Astrocyte (in vitro differentiated cells and primary cell): ENCODE measurements around the gene ADAM8. TPM values are rescaled to one million over a fixed set of nuclear protein-coding genes. Genes with fewer than 3 reads are reported as not detected.

Experiments
- DNase-seq: peaks from one replicate; pipeline ENCODE4 v3.0.0-alpha.2; 2010; ENCODE audit warnings: low read depth
- FAIRE-seq: peaks from 2 replicates; lab custom pipeline; 2011; peaks lifted over from hg19 to GRCh38; lab: Jason Lieb, UNC
- H2AFZ ChIP-seq: 2 replicates; pipeline ENCODE4 v1.6.0; 2012; ENCODE audit warnings: low read depth, low read length, inconsistent platforms
- H3K27ac ChIP-seq: 2 replicates; pipeline ENCODE4 v1.5.1; 2011; ENCODE audit warnings: low read depth, low read length, inconsistent platforms
- H3K27me3 ChIP-seq: 2 replicates; pipeline ENCODE4 v1.6.0; 2011; ENCODE audit warnings: low read length, inconsistent platforms; ENCODE audit not compliant: insufficient read depth
- H3K36me3 ChIP-seq: 2 replicates; pipeline ENCODE4 v1.5.1; 2011; ENCODE audit warnings: low read length, inconsistent platforms; ENCODE audit not compliant: insufficient read depth
- H3K4me1 ChIP-seq: 2 replicates; pipeline ENCODE4 v1.5.1; 2011; ENCODE audit warnings: low read length, inconsistent platforms; ENCODE audit not compliant: insufficient read depth
- H3K4me2 ChIP-seq: 2 replicates; pipeline ENCODE4 v1.6.0; 2012; ENCODE audit warnings: low read length, inconsistent platforms
- H3K4me3 ChIP-seq: 2 replicates; pipeline ENCODE4 v1.5.1; 2011; ENCODE audit warnings: low read depth, mild to moderate bottlenecking, low read length, inconsistent platforms; ENCODE audit not compliant: insufficient read depth
- H3K79me2 ChIP-seq: 2 replicates; pipeline ENCODE4 v1.6.0; 2012; ENCODE audit warnings: mild to moderate bottlenecking, low read length, inconsistent platforms; ENCODE audit not compliant: insufficient read depth
- H3K9ac ChIP-seq: 2 replicates; pipeline ENCODE4 v1.6.0; 2012; ENCODE audit warnings: mild to moderate bottlenecking, low read length, inconsistent platforms
- H3K9me3 ChIP-seq: 2 replicates; pipeline ENCODE4 v1.5.1; 2012; ENCODE audit warnings: low read depth, mild to moderate bottlenecking, low read length, inconsistent platforms; ENCODE audit not compliant: insufficient read depth
- H4K20me1 ChIP-seq: 2 replicates; pipeline ENCODE4 v1.6.0; 2012; ENCODE audit warnings: low read length, inconsistent platforms; ENCODE audit not compliant: insufficient read depth
- H3K27ac Mint-ChIP-seq: one replicate; pipeline ENCODE4 v1.8.0; 2021; ENCODE audit warnings: mild to moderate bottlenecking, mixed read lengths; ENCODE audit not compliant: unreplicated experiment
- H3K27me3 Mint-ChIP-seq: one replicate; pipeline ENCODE4 v1.8.0; 2021; ENCODE audit warnings: low read depth, mixed read lengths; ENCODE audit not compliant: unreplicated experiment
- H3K36me3 Mint-ChIP-seq: one replicate; pipeline ENCODE4 v1.8.0; 2021; ENCODE audit warnings: low read depth, mixed read lengths; ENCODE audit not compliant: unreplicated experiment
- H3K4me1 Mint-ChIP-seq: one replicate; pipeline ENCODE4 v1.8.0; 2021; ENCODE audit warnings: low read depth, mixed read lengths; ENCODE audit not compliant: unreplicated experiment
- H3K4me3 Mint-ChIP-seq: one replicate; pipeline ENCODE4 v1.8.0; 2021; ENCODE audit warnings: mild to moderate bottlenecking, moderate library complexity, mixed read lengths; ENCODE audit not compliant: unreplicated experiment
- H3K9me3 Mint-ChIP-seq: one replicate; pipeline ENCODE4 v1.8.0; 2021; ENCODE audit warnings: mild to moderate bottlenecking, mixed read lengths; ENCODE audit not compliant: unreplicated experiment
- CTCF ChIP-seq: IDR thresholded peaks from 2 replicates; pipeline ENCODE4 v1.5.1; 2011; ENCODE audit warnings: low read depth, mild to moderate bottlenecking, inconsistent platforms, low read length, moderate library complexity; ENCODE audit not compliant: insufficient read depth
- EZH2 ChIP-seq: IDR thresholded peaks from 2 replicates; pipeline ENCODE4 v1.6.1; 2012; ENCODE audit warnings: mild to moderate bottlenecking, low read length, inconsistent platforms; ENCODE audit not compliant: insufficient read depth
- total RNA-seq: library from RNA; stranded (reverse); gene quantifications from 2 replicates; pipeline ENCODE4 v1.2.1, GENCODE V29; 2021

ADAM8 gene
- total RNA-seq, 1 donor from 2014 or later = 4.6 TPM

GRCh38 chr10:133226251-133226808 is 50.3 kb downstream of the ADAM8 start:
- no peak overlapping the region for H3K4me3 Mint-ChIP-seq
- Histone ChIP-seq H2AFZ (no peak overlapping the region), H3K9ac (no peak overlapping the region), H3K27me3 (peaks cover 23% of the 10 kb centered on the region), H3K4me3 (no peak overlapping the region), H3K36me3 (no peaks in the 10 kb centered on the region), H3K4me1 (no peaks in the 10 kb centered on the region), H4K20me1 (no peaks in the 10 kb centered on the region), H3K9me3 (no peaks in the 10 kb centered on the region), H3K4me2 (no peak overlapping the region), H3K27ac (no peak overlapping the region), H3K79me2 (no peaks in the 10 kb centered on the region)
- DNase-seq (no peak), FAIRE-seq (no peak)
- peak overlapping the region; percentile 41 for H3K27ac Mint-ChIP-seq
- H3K36me3 Mint-ChIP-seq = no peaks in the 10 kb centered on the region
- TF ChIP-seq EZH2 (no peak), CTCF (no peak)
- H3K4me1 Mint-ChIP-seq = peaks cover 5% of the 10 kb centered on the region
- peaks cover 5% of the 10 kb centered on the region for H3K9me3 Mint-ChIP-seq
- H3K27me3 Mint-ChIP-seq = peaks cover 47% of the 10 kb centered on the region

- H3K9ac ChIP-seq = no peak overlapping the region
- peaks cover 53% of the 10 kb centered on the region for H3K27me3 Mint-ChIP-seq
Observed at GRCh38 chr10:133225707-133226191, 50.9 kb downstream of the ADAM8 start.

More at GRCh38 chr10:133225707-133226191, 50.9 kb downstream of the ADAM8 start:
- Histone ChIP-seq H2AFZ (no peak overlapping the region), H3K79me2 (no peaks in the 10 kb centered on the region), H3K4me1 (no peaks in the 10 kb centered on the region), H3K4me2 (no peak overlapping the region), H4K20me1 (no peaks in the 10 kb centered on the region), H3K4me3 (no peak overlapping the region), H3K27ac (no peak overlapping the region), H3K9me3 (no peaks in the 10 kb centered on the region), H3K27me3 (peaks cover 20% of the 10 kb centered on the region), H3K36me3 (no peaks in the 10 kb centered on the region)
- FAIRE-seq (no peak), DNase-seq (no peak)
- H3K27ac Mint-ChIP-seq = peak overlapping the region; percentile 41
- TF ChIP-seq CTCF (no peak), EZH2 (no peak)
- H3K9me3 Mint-ChIP-seq = peaks cover 5% of the 10 kb centered on the region
- H3K36me3 Mint-ChIP-seq = no peaks in the 10 kb centered on the region
- H3K4me3 Mint-ChIP-seq = no peak overlapping the region
- H3K4me1 Mint-ChIP-seq = peaks cover 5% of the 10 kb centered on the region
